Measurements from ENCODE around the gene TAL1. TPM values are rescaled to one million over a fixed set of nuclear protein-coding genes. Genes with fewer than 3 reads are reported as not detected.

TAL1 gene
- total and polyA plus RNA-seq, 2 of the 13 experiments (the other 11 are each of a cell fraction or from before 2014, with no cell fraction given), result 0.05 TPM; not detected in 1

DNA sequence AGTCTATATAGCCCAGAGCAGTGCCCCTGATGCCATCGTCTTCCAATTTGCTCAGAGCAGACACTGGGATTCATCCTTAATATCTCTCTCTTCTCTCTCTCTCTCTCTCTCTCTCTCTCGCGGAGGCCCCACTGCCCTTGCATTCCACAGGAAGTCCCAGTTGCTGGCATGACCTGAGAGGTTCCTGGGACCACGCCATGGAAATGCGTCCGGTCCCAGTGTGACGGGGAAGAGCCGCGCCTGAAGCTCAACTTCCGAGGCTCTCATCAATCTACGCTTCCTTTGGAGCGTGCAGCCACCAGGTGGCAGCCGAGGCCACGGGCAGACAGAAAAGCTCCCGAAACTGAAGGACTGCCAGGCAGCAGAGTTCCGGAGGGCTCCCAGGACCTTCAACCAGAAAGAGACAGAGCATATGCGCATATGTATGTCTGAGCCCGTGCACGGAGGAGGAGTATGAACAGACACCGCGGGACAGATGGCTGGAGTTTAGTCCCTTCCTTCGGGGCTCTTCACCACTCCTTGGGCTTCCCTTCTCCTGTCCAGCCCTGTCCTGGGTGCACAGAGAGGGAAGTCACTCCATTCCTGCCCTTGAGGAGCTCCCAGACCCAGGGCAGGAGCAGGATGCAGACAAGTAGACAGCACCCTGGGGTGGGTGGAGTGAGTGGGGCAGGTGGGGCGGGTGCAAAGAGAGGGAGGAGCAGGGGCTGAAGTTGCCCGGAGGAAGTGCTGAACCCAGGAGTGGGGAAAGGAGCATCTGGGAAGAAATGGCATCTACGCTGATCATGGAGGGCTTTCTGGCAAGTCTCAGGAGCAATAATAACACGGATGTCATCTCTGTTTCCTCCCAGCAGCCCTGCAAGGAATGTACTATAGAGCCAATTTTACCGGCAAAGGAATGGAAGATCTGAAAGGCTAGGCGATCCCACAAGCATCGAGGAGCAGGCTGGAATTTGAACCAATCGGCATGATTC is 52.7 kb downstream of the TAL1 start (continued):
- TF ChIP-seq HOXA3 (CRISPR knock-in tag; IDR thresholded peaks at IDR 0.05) (peak; percentile 75), CREM (IDR thresholded peaks at IDR 0.05) (peak; percentile 95), CREM (CRISPR knock-in tag; IDR thresholded peaks at IDR 0.05) (peak; percentile 91), YY1 (IDR thresholded peaks at IDR 0.05; ENCODE audit: insufficient read depth, insufficient replicate concordance, low read depth, low read length) (peak; percentile 52), NR2C2 (CRISPR knock-in tag; IDR thresholded peaks at IDR 0.05; ENCODE audit: borderline replicate concordance) (peak; percentile 76), MIXL1 (CRISPR knock-in tag; IDR thresholded peaks at IDR 0.05) (peak; percentile 84), PHF20 (CRISPR knock-in tag; IDR thresholded peaks at IDR 0.05) (peak; percentile 90), ELF3 (CRISPR knock-in tag; IDR thresholded peaks at IDR 0.05) (peak; percentile 77), SP1 (IDR thresholded peaks at IDR 0.05) (no peak), SP1 (CRISPR knock-in tag; IDR thresholded peaks at IDR 0.05) (peak; percentile 43; the same call in 1 of the 2 replicates), PHF8 (CRISPR knock-in tag; IDR thresholded peaks at IDR 0.05) (0 out of 2 replicates have a peak, but pooled peaks have one; percentile 15), ZNF660 (CRISPR knock-in tag; IDR thresholded peaks at IDR 0.05; ENCODE audit: borderline replicate concordance, low read depth) (no peak), BORCS8-MEF2B (CRISPR knock-in tag; IDR thresholded peaks at IDR 0.05) (no peak), KMT2A (CRISPR knock-in tag; IDR thresholded peaks at IDR 0.05) (0 out of 2 replicates have a peak, but pooled peaks have one; percentile 28), HMG20A (CRISPR knock-in tag; IDR thresholded peaks at IDR 0.05; ENCODE audit: borderline replicate concordance) (no peak; the same call in 1 of the 2 replicates), RXRA (CRISPR knock-in tag; IDR thresholded peaks at IDR 0.05) (peak; percentile 35; the same call in 1 of the 2 replicates), CREB1 (IDR thresholded peaks at IDR 0.05) (peak; percentile 95), CREB1 (CRISPR knock-in tag; IDR thresholded peaks at IDR 0.05) (peak; percentile 98), HOXD1 (CRISPR knock-in tag; IDR thresholded peaks at IDR 0.05) (no peak)
- TF ChIP-seq, protein P1, sequence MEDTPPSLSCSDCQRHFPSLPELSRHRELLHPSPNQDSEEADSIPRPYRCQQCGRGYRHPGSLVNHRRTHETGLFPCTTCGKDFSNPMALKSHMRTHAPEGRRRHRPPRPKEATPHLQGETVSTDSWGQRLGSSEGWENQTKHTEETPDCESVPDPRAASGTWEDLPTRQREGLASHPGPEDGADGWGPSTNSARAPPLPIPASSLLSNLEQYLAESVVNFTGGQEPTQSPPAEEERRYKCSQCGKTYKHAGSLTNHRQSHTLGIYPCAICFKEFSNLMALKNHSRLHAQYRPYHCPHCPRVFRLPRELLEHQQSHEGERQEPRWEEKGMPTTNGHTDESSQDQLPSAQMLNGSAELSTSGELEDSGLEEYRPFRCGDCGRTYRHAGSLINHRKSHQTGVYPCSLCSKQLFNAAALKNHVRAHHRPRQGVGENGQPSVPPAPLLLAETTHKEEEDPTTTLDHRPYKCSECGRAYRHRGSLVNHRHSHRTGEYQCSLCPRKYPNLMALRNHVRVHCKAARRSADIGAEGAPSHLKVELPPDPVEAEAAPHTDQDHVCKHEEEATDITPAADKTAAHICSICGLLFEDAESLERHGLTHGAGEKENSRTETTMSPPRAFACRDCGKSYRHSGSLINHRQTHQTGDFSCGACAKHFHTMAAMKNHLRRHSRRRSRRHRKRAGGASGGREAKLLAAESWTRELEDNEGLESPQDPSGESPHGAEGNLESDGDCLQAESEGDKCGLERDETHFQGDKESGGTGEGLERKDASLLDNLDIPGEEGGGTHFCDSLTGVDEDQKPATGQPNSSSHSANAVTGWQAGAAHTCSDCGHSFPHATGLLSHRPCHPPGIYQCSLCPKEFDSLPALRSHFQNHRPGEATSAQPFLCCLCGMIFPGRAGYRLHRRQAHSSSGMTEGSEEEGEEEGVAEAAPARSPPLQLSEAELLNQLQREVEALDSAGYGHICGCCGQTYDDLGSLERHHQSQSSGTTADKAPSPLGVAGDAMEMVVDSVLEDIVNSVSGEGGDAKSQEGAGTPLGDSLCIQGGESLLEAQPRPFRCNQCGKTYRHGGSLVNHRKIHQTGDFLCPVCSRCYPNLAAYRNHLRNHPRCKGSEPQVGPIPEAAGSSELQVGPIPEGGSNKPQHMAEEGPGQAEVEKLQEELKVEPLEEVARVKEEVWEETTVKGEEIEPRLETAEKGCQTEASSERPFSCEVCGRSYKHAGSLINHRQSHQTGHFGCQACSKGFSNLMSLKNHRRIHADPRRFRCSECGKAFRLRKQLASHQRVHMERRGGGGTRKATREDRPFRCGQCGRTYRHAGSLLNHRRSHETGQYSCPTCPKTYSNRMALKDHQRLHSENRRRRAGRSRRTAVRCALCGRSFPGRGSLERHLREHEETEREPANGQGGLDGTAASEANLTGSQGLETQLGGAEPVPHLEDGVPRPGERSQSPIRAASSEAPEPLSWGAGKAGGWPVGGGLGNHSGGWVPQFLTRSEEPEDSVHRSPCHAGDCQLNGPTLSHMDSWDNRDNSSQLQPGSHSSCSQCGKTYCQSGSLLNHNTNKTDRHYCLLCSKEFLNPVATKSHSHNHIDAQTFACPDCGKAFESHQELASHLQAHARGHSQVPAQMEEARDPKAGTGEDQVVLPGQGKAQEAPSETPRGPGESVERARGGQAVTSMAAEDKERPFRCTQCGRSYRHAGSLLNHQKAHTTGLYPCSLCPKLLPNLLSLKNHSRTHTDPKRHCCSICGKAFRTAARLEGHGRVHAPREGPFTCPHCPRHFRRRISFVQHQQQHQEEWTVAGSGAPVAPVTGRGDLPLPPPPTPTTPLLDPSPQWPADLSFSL (CRISPR knock-in tag; IDR thresholded peaks at IDR 0.05), result no peak
- TF ChIP-seq, protein P2, sequence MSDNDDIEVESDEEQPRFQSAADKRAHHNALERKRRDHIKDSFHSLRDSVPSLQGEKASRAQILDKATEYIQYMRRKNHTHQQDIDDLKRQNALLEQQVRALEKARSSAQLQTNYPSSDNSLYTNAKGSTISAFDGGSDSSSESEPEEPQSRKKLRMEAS (IDR thresholded peaks at IDR 0.05), result peak; percentile 43
- TF ChIP-seq, protein P3, sequence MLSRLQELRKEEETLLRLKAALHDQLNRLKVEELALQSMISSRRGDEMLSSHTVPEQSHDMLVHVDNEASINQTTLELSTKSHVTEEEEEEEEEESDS (CRISPR knock-in tag; IDR thresholded peaks at IDR 0.05; ENCODE audit: borderline replicate concordance), result no peak
